Progenitor cell of endocrine pancreas (in vitro differentiated cells): Measurements from ENCODE around the gene RARB. TPM values are rescaled to one million over a fixed set of nuclear protein-coding genes. Genes with fewer than 3 reads are reported as not detected.

Experiments
- DNase-seq: peaks from one replicate; pipeline ENCODE4 v3.0.0; 2021; ENCODE audit warnings: low spot score; ENCODE audit not compliant: unreplicated experiment
- H3K27ac Mint-ChIP-seq: 2 replicates; pipeline ENCODE4 v1.8.0; 2021; ENCODE audit warnings: mild to moderate bottlenecking, moderate library complexity, mixed read lengths
- H3K27me3 Mint-ChIP-seq: 2 replicates; pipeline ENCODE4 v1.8.0; 2021; ENCODE audit warnings: mixed read lengths
- H3K36me3 Mint-ChIP-seq: 2 replicates; pipeline ENCODE4 v1.8.0; 2022; ENCODE audit warnings: mixed read lengths; ENCODE audit not compliant: insufficient read depth
- H3K4me1 Mint-ChIP-seq: 2 replicates; pipeline ENCODE4 v1.8.0; 2021; ENCODE audit warnings: low read depth, mixed read lengths
- H3K4me3 Mint-ChIP-seq: 2 replicates; pipeline ENCODE4 v1.8.0; 2021; ENCODE audit warnings: low read depth, mild to moderate bottlenecking, moderate library complexity, mixed read lengths
- H3K9me3 Mint-ChIP-seq: 2 replicates; pipeline ENCODE4 v1.8.0; 2021; ENCODE audit warnings: low read depth, mixed read lengths
- total RNA-seq: library from RNA; stranded (reverse); gene quantifications from 2 replicates; pipeline ENCODE4 v1.2.1, GENCODE V29; 2021
- TF ChIP-seq, protein P1 (sequence below): fragments of 200-600 bp; sonication (generic); IDR thresholded peaks from one replicate; pipeline ENCODE4 v1.5.0; 2021; ENCODE audit warnings: antibody characterized with exemption, mild to moderate bottlenecking; ENCODE audit not compliant: unreplicated experiment

RARB gene
- total RNA-seq, 1 donor from 2014 or later, result 30.0 TPM

DNA sequence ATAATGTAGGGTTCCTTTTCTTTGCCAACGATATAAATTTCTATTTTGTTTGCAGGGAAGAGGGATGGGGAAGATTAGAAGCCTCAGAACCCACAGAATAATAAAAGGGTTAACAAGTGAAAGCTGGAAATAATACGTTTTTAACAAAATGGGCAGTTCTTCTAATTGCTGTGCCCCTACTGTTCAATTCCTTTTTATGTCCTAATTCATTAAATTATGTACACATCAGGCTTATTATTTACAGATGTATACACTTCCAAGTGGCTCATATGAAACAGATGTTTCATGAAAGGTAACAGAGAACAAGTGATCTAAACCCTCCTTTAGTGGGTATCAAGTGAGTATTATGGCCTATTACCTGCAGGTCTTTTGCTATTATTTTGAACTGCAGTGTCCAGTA is 16.2 kb downstream of the RARB start:
- Mint-ChIP-seq H3K27ac (no peak overlapping the region), H3K4me1 (peaks cover 19% of the 10 kb centered on the region), H3K36me3 (peaks cover 8% of the 10 kb centered on the region)

DNA sequence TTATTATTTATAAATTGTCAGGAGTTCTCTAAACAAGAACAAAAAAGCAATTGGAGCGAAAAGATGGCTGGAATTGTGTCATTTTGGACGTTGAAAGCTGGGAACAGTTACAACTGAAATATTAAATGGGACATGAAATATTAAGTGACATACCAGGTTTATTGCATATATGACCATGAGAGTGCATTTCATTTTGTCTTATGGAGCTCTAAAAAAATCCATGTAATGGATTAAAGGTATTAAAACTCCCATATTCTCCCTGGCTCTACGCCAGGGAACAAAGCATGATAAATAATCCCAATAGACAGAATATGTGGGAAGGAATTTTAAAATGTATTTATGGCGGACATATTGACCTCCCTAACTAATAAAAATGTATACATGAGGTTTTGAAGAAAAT is 17.7 kb downstream of the RARB start:
- no peaks in the 10 kb centered on the region for H3K27me3 Mint-ChIP-seq
- H3K9me3 Mint-ChIP-seq, result peaks cover 3% of the 10 kb centered on the region
- H3K4me3 Mint-ChIP-seq, result no peak overlapping the region
- peaks cover 20% of the 10 kb centered on the region for H3K4me1 Mint-ChIP-seq
- H3K27ac Mint-ChIP-seq, result no peak overlapping the region
- TF ChIP-seq, protein P1, sequence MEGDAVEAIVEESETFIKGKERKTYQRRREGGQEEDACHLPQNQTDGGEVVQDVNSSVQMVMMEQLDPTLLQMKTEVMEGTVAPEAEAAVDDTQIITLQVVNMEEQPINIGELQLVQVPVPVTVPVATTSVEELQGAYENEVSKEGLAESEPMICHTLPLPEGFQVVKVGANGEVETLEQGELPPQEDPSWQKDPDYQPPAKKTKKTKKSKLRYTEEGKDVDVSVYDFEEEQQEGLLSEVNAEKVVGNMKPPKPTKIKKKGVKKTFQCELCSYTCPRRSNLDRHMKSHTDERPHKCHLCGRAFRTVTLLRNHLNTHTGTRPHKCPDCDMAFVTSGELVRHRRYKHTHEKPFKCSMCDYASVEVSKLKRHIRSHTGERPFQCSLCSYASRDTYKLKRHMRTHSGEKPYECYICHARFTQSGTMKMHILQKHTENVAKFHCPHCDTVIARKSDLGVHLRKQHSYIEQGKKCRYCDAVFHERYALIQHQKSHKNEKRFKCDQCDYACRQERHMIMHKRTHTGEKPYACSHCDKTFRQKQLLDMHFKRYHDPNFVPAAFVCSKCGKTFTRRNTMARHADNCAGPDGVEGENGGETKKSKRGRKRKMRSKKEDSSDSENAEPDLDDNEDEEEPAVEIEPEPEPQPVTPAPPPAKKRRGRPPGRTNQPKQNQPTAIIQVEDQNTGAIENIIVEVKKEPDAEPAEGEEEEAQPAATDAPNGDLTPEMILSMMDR, result no peak
- no peak for DNase-seq
- peaks cover 7% of the 10 kb centered on the region for H3K36me3 Mint-ChIP-seq

More for the DNA sequence above, 16.2 kb downstream of the RARB start:
- Mint-ChIP-seq H3K4me3 (no peak overlapping the region), H3K27me3 (no peaks in the 10 kb centered on the region), H3K9me3 (peaks cover 3% of the 10 kb centered on the region)
- TF ChIP-seq, protein P1, result no peak
- no peak for DNase-seq

DNA sequence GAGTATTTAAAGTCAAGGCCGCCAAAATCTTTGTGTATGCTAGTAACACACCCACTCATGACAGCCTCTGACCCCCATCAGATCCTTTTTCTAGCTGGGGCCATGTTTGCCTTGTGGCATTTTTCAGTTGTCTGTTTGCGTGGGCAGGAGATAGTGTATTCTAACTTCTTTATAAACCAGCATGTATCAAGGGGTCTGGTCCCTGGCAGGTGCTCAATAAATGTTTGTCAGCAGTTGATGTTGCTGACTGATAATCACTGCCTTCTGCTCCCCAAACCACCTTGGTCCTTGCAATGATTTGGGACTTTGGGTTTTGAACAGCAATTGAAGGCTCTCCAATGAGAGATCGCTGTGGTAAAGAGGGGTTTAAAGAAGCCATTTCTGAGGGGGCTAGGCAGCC is 19.2 kb downstream of the RARB start:
- Mint-ChIP-seq H3K9me3 (no peaks in the 10 kb centered on the region), H3K4me1 (peaks cover 25% of the 10 kb centered on the region), H3K27ac (peak overlapping the region; percentile 81), H3K27me3 (no peaks in the 10 kb centered on the region), H3K4me3 (no peak overlapping the region), H3K36me3 (peaks cover 12% of the 10 kb centered on the region)
- DNase-seq, result no peak
- TF ChIP-seq, protein P1, result no peak

DNA sequence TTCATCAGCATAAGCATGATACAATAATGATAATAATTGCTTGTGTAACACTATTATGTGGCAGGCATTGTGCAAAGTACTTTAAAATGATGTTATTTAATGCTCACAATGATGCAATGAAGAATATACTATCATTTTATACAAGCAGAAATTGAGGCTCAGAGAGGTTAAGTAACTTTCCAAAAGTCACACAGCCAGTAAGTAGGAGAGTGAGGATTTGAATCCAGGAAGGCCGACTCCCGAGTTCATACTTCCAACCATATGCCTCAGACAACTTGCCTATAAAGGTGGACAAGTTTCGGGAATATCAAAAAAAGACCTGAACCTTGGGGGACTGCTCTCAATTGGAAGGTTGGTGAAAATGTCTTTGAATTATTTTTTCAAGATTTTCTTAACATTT is 19.9 kb downstream of the RARB start:
- no peaks in the 10 kb centered on the region for H3K9me3 Mint-ChIP-seq
- H3K36me3 Mint-ChIP-seq, result peaks cover 12% of the 10 kb centered on the region
- DNase-seq, result no peak
- peaks cover 26% of the 10 kb centered on the region for H3K4me1 Mint-ChIP-seq
- H3K4me3 Mint-ChIP-seq, result no peak overlapping the region
- H3K27ac Mint-ChIP-seq, result no peak overlapping the region
- TF ChIP-seq, protein P1, result no peak
- no peaks in the 10 kb centered on the region for H3K27me3 Mint-ChIP-seq

DNA sequence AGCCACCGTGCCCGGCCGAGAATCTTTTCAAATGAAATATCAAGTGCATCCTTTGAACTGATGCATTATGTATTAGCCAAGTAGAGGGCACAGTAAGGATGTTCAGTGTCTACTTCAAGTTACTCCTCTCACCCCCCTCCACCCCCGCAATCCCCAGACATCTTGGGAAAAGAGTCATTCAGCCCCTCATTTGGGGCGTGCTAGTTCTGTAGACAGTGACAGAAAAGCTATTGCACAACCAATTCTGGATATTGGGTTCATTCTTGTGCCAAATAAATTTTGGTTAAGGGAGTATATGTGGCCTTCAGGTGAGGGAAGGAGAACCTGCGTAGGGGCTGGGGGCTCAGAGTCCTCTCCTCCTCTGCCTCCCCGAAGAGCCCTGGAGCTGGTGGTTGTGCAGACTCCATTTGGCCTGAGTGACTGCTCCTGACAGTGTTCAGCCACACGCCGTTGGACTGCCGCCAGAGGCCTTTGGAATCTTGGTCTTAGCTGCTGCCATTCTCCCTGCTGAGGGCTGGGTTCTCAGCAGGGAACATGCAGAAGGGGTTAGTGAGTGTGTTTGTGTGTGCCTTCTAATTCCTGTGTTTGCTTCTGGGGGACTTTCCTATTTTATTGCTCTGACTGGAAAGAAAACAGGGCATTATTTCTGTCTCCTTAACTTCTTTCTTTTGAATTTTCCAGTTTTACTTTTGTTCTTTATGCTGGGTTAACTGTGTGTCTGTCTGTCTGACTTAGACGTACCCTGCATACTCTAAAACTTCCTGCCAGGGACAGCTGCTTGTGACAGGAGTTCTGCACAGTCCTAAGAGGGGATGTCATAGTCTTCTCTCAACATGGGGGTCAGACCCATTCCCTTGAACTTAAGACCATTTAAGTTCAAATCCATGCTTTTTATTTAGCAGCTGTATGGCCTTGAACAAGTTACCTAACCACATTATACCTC is 21.0 kb downstream of the RARB start:
- DNase-seq, result no peak
- TF ChIP-seq, protein P1, result no peak
- Mint-ChIP-seq H3K9me3 (no peaks in the 10 kb centered on the region), H3K27me3 (no peaks in the 10 kb centered on the region), H3K36me3 (peaks cover 12% of the 10 kb centered on the region), H3K27ac (peak overlapping the region; percentile 4), H3K4me1 (peaks cover 34% of the 10 kb centered on the region), H3K4me3 (no peak overlapping the region)
